OCI-LY3 (cell line): ENCODE data around the gene ST3GAL3.

ENCODE experiments used
- H2AFZ ChIP-seq: fragments of 200-600, 300-600 bp; shearing (Covaris generic); 2 replicates; pipeline ENCODE4 v1.6.0; 2014; ENCODE audit warnings: antibody characterized with exemption, low read depth, low read length
- H3K27ac ChIP-seq: fragments of 200-600, 300-600 bp; sonication (generic); 2 replicates; pipeline ENCODE4 v1.5.1; 2014; ENCODE audit warnings: mild to moderate bottlenecking, low read length, moderate library complexity, mixed read lengths
- H3K27me3 ChIP-seq: fragments of 200-600, 300-600 bp; sonication (generic); 2 replicates; pipeline ENCODE4 v1.6.1; 2014; ENCODE audit warnings: low read depth, low read length, mixed read lengths
- H3K36me3 ChIP-seq: fragments of 200-600, 300-600 bp; sonication (generic); replicated peaks from 2 replicates; pipeline ENCODE3; 2014; ENCODE audit warnings: low read depth, low read length, mixed read lengths
- H3K4me1 ChIP-seq: fragments of 300-600, 200-600 bp; sonication (generic); 2 replicates; pipeline ENCODE4 v1.6.1; 2014; ENCODE audit warnings: low read length, mixed read lengths
- H3K4me2 ChIP-seq: fragments of 200-600, 300-600 bp; sonication (generic); 2 replicates; pipeline ENCODE4 v1.6.1; 2014; ENCODE audit warnings: low read length, mixed read lengths
- H3K4me3 ChIP-seq: fragments of 300-600, 200-600 bp; sonication (generic); 2 replicates; pipeline ENCODE4 v1.5.1; 2014; ENCODE audit warnings: antibody characterized with exemption, mild to moderate bottlenecking, low read length, moderate library complexity
- H3K79me2 ChIP-seq: fragments of 300-600, 200-600 bp; shearing (Covaris generic); 2 replicates; pipeline ENCODE4 v1.6.1; 2014; ENCODE audit warnings: mild to moderate bottlenecking, low read length, mixed read lengths
- H3K9ac ChIP-seq: fragments of 300-600, 200-600 bp; shearing (Covaris generic); 2 replicates; pipeline ENCODE4 v1.6.0; 2014; ENCODE audit warnings: mild to moderate bottlenecking, low read length, moderate library complexity
- H3K9me3 ChIP-seq: fragments of 200-600, 300-600 bp; shearing (Covaris generic); 2 replicates; pipeline ENCODE4 v1.6.1; 2014; ENCODE audit warnings: low read length, mixed read lengths; ENCODE audit not compliant: insufficient read depth
- H4K20me1 ChIP-seq: fragments of 200-600, 300-600 bp; sonication (generic); 2 replicates; pipeline ENCODE4 v1.6.1; 2016; ENCODE audit warnings: low read length, mixed read lengths; ENCODE audit not compliant: insufficient read depth
- CTCF ChIP-seq: fragments of 200-600, 300-600 bp; sonication (generic); IDR thresholded peaks from 2 replicates; pipeline ENCODE4 v1.5.1; 2014; ENCODE audit warnings: antibody characterized with exemption, low read length, low read depth
- EZH2phosphoT487 ChIP-seq: fragments of 200-600 bp; shearing (Covaris generic); IDR thresholded peaks from 2 replicates; pipeline ENCODE4 v1.6.1; 2018; ENCODE audit warnings: antibody characterized with exemption, mixed run types, low read depth

ST3GAL3 gene

GRCh38 chr1:43843684-43844083, 136.3 kb downstream of the ST3GAL3 start:
- no peaks in the 10 kb centered on the region for H3K27me3 ChIP-seq
- H3K9ac ChIP-seq = no peak overlapping the region
- H3K27ac ChIP-seq = no peak overlapping the region
- H4K20me1 ChIP-seq = no peaks in the 10 kb centered on the region
- no peaks in the 10 kb centered on the region for H3K79me2 ChIP-seq
- H3K36me3 ChIP-seq = no peaks in the 10 kb centered on the region
- H3K4me3 ChIP-seq = no peak overlapping the region
- H2AFZ ChIP-seq = no peak overlapping the region
- H3K9me3 ChIP-seq = no peaks in the 10 kb centered on the region
- TF ChIP-seq CTCF (no peak), EZH2phosphoT487 (no peak)
- H3K4me2 ChIP-seq = no peak overlapping the region
- H3K4me1 ChIP-seq = no peaks in the 10 kb centered on the region

DNA sequence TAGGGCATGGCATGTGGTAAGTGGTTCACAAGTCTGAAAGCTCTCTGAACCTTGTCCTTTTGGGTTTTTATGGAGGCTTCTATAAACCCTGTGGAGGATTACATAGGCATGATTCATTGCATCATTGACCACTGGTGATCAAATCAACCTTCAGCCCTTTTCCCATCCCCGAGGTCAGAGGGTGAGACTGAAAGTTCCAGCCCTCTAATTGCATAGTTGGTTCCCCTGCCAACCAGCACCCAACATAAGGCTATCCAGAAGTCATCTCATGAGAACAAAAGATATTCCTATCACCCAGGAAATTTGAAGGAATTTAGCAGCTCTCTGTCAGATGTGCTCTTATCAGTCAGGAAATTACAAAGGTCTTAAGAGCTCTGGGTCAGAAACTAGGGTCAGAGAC, 136.8 kb downstream of the ST3GAL3 start:
- Histone ChIP-seq H3K9ac (no peak overlapping the region), H3K36me3 (no peaks in the 10 kb centered on the region), H2AFZ (no peak overlapping the region), H3K79me2 (no peaks in the 10 kb centered on the region), H3K27me3 (no peaks in the 10 kb centered on the region), H3K9me3 (no peaks in the 10 kb centered on the region), H3K4me3 (no peak overlapping the region), H3K4me2 (no peak overlapping the region), H4K20me1 (no peaks in the 10 kb centered on the region), H3K4me1 (no peaks in the 10 kb centered on the region), H3K27ac (no peak overlapping the region)
- no peak for TF ChIP-seq CTCF

- no peak overlapping the region for H3K27ac ChIP-seq
- H2AFZ ChIP-seq = no peak overlapping the region
- no peaks in the 10 kb centered on the region for H4K20me1 ChIP-seq
- no peak overlapping the region for H3K9ac ChIP-seq
- H3K9me3 ChIP-seq = no peaks in the 10 kb centered on the region
- H3K4me2 ChIP-seq = no peak overlapping the region
- H3K4me3 ChIP-seq = no peak overlapping the region
- no peaks in the 10 kb centered on the region for H3K27me3 ChIP-seq
- no peak for TF ChIP-seq CTCF
- no peak for TF ChIP-seq EZH2phosphoT487
- H3K79me2 ChIP-seq = no peaks in the 10 kb centered on the region
- no peaks in the 10 kb centered on the region for H3K4me1 ChIP-seq
- no peaks in the 10 kb centered on the region for H3K36me3 ChIP-seq
These were observed 140.0 kb downstream of the ST3GAL3 start for GRCh38 chr1:43847290-43847689.

- Histone ChIP-seq H3K9ac (no peak overlapping the region), H3K4me1 (peaks cover under 1% of the 10 kb centered on the region; the same call in 1 of the 2 replicates), H4K20me1 (no peaks in the 10 kb centered on the region), H3K36me3 (no peaks in the 10 kb centered on the region), H3K27me3 (no peaks in the 10 kb centered on the region), H3K27ac (no peak overlapping the region), H2AFZ (no peak overlapping the region), H3K4me2 (no peak overlapping the region), H3K9me3 (no peaks in the 10 kb centered on the region), H3K4me3 (no peak overlapping the region), H3K79me2 (no peaks in the 10 kb centered on the region)
- TF ChIP-seq CTCF (no peak), EZH2phosphoT487 (no peak)
These were observed 140.5 kb downstream of the ST3GAL3 start for GRCh38 chr1:43847882-43848281.
